Heart left ventricle (tissue), 16 donors: ENCODE measurements around the gene SLC44A1. TPM values are rescaled to one million over a fixed set of nuclear protein-coding genes. Genes with fewer than 3 reads are reported as not detected.

ENCODE experiments used
- ATAC-seq, 4 donors: fragments of 200-7000 bp; cut with Tn5 transposase; one replicate each; pipeline ENCODE4 v1.9.1; 2020 to 2022; ENCODE audit warnings: moderate library complexity in 4 of 4, mild to moderate bottlenecking in 3 of 4, moderate number of reproducible peaks in 1 of 4
- DNase-seq, 5 donors: peaks; one replicate each; pipeline ENCODE4 v3.0.0-alpha.2; 2020
- H3K27ac ChIP-seq, 12 donors: fragments of 200-600 bp; sonication (generic) in 4 of 12; one replicate each; pipeline versions ENCODE4 v1.5.0 to v1.8.0; 2016 to 2022; ENCODE audit warnings: mild to moderate bottlenecking in 2 of 12
- H3K27me3 ChIP-seq, 9 donors: fragments of 200-600 bp; sonication (generic) in 2 of 9; one replicate each; pipeline versions ENCODE4 v1.5.1 to v1.8.0; 2016 to 2022; ENCODE audit warnings: mild to moderate bottlenecking in 3 of 9
- H3K36me3 ChIP-seq, 9 donors: fragments of 200-600 bp; sonication (generic) in 2 of 9; one replicate each; pipeline versions ENCODE4 v1.5.0 to v1.8.0; 2018 to 2022; ENCODE audit warnings: mild to moderate bottlenecking in 2 of 9
- H3K4me1 ChIP-seq, 12 donors: fragments of 200-600 bp; sonication (generic) in 4 of 12; one replicate each; pipeline versions ENCODE4 v1.5.0 to v1.8.0; 2016 to 2022; ENCODE audit warnings: mild to moderate bottlenecking in 3 of 12
- H3K4me3 ChIP-seq, 12 donors: fragments of 200-600 bp; sonication (generic) in 4 of 12; one replicate each; pipeline versions ENCODE4 v1.5.0 to v1.8.0; 2017 to 2022; ENCODE audit warnings: mild to moderate bottlenecking in 9 of 12, moderate library complexity in 4 of 12
- H3K9me3 ChIP-seq, 12 donors: fragments of 200-600 bp; sonication (generic) in 4 of 12; one replicate each; pipeline versions ENCODE4 v1.5.0 to v1.8.0; 2016 to 2022; ENCODE audit warnings: mild to moderate bottlenecking in 1 of 12
- POLR2A ChIP-seq, 2 donors: fragments of 450-650 bp; IDR thresholded peaks; one replicate each; pipeline ENCODE4 v1.6.1; 2017; ENCODE audit warnings: antibody characterized with exemption in 2 of 2, mild to moderate bottlenecking in 2 of 2, moderate library complexity in 2 of 2
- WGBS, 4 donors: extraction: QIAGEN DNeasy Blood & Tissue Kit in 2 of 4; methylation state at CpG; one replicate each; pipeline versions ENCODE4 v1.1.5 to v1.1.7; 2013 to 2018; 5-methylcytosine and 5-hydroxymethylcytosine counted together
- intact Hi-C, 10 donors: fragments of 100-400 bp; cut with DNase I; formaldehyde crosslinking; loops; one replicate each; pipeline versions ENCODE4 v1.11.1 to v1.14.2; 2022
- polyA plus RNA-seq, 2 donors: library from polyadenylated mRNA; stranded (reverse); fragments of 200-250 nt; gene quantifications; one replicate each; pipeline ENCODE4 v1.2.3, GENCODE V29; 2013
- total RNA-seq, 9 donors: library from RNA; depleted of rRNA in 2 of 9; stranded (reverse); fragments of >200 nt in 2 of 9; fragmentation: NEBNext Ultra II Directional in 3 of 9; extraction: Animal tissue kit (Norgen Biotek cat#: 25700) in 3 of 9; gene quantifications; one replicate each; pipeline versions ENCODE4 v1.1.0 to v1.2.4, GENCODE V29; 2016 to 2023
- TF ChIP-seq, protein P1 (sequence below), 12 donors: fragments of 200-600 bp; sonication (generic) in 4 of 12; IDR thresholded peaks; one replicate each; pipeline versions ENCODE4 v1.5.0 to v1.8.0; 2018 to 2022; ENCODE audit warnings: antibody characterized with exemption in 12 of 12, mild to moderate bottlenecking in 5 of 12
- donor health status: ischemic (EF 13 %, LVEDD 7.1; RV severe dilation, severe dysfunction).
- donor health status: healthy with polysubstance abuse.
- donor health status: DM: no; HTN: yes; CAD: no.
- donor health status: DM: no; HTN: no; CAD: no.
- donor health status: ischemic (EF 25% LVEDD 6.9; RV normal size, moderate dysfunction).
- donor health status: ischemic (EF 25% LVEDD 5.7; RV mildly dilated, moderate dysfunction).
- donor health status: healthy.
- donor health status: DM: yes; HTN: yes; CAD: no.
- donor health status: ischemic (EF 35%, LVEDD 5.7; RV mildly dilated, moderate dysfunction).
- donor health status: nonischemic (EF 11% LVEDD 7.7; RV severe dilation, severe dysfunction).
- donor health status: DM: yes; HTN: yes; CAD: no.
- donor health status: PGD.
- donor health status: ischemic (EF 29% LVEDD 5.4; RV normal size, mild dysfunction).
- donor health status: nonischemic (EF 23%, LVEDD 6.1; RV moderate dilation, normal function).

Gene SLC44A1
- total and polyA plus RNA-seq, 11 donors, result 5.1 to 29.4 (median 21.3) TPM

DNA sequence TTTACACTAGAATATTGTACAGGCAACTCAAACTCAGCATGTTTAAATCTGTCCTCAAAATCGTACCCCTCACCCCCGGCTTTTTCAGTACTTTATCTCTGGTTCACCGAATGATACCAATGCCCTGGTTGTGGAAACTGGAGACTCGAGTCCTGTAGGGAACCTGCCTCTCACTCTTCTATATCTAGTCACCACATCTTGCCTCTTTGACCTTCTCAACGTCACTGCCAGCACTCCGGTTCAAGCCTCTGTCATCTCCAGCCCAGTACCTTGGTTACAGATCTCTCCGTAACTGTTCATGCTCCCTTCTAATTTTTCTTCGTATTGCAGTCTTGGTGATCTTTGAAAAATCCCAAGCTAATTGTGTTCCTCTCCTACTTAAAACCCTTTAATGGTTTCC is 6.7 kb downstream of the SLC44A1 start:
- ATAC-seq, result no peak
- Histone ChIP-seq H3K27me3 (no peaks in the 10 kb centered on the region), H3K36me3 (no peaks in the 10 kb centered on the region), H3K4me1 (peaks cover 0 to 27% (median 9%) of the 10 kb centered on the region in 12 donors), H3K9me3 (no peaks in the 10 kb centered on the region), H3K27ac (no peak overlapping the region), H3K4me3 (no peak overlapping the region)
- TF ChIP-seq, protein P1, sequence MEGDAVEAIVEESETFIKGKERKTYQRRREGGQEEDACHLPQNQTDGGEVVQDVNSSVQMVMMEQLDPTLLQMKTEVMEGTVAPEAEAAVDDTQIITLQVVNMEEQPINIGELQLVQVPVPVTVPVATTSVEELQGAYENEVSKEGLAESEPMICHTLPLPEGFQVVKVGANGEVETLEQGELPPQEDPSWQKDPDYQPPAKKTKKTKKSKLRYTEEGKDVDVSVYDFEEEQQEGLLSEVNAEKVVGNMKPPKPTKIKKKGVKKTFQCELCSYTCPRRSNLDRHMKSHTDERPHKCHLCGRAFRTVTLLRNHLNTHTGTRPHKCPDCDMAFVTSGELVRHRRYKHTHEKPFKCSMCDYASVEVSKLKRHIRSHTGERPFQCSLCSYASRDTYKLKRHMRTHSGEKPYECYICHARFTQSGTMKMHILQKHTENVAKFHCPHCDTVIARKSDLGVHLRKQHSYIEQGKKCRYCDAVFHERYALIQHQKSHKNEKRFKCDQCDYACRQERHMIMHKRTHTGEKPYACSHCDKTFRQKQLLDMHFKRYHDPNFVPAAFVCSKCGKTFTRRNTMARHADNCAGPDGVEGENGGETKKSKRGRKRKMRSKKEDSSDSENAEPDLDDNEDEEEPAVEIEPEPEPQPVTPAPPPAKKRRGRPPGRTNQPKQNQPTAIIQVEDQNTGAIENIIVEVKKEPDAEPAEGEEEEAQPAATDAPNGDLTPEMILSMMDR (IDR thresholded peaks at IDR 0.05), result no peak
- TF ChIP-seq POLR2A (IDR thresholded peaks at IDR 0.05), result no peak
- DNase-seq, result no peak
- intact Hi-C loops, result no loop called here
- WGBS, 4 donors, result 82 to 86% (median 84%) methylated on average over 8 of the region's 8 CpGs

DNA sequence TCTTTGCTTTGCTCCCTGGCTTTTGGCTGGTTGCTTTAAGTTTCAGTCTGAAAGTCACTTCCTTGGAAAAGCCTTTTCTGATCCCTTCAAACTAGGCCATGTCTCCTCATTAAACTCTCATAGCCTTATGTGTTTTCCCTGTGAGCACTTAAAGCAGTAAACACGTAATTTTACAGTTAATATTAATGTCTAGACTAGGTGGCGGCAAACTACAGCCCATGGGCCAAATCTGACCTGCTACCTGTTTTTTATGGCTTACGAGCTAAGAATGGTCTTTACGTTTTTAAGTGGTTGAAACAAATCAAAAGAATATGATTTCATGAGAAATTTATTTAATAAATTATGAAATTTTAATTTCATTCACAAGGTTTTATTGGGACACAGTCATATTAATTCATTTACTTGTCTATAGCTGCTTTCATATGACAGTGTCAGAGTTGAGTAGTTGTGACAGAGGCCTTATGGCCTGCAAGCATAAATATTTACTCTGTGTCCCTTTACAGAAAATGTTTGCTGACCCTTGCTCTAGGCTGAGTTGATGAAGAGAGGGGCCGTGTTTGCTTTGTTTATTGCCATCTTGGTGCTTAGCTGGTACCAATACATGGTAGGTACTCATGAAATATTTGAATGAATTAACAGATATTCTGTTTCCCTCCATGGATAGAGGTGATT is 7.4 kb downstream of the SLC44A1 start:
- no peaks in the 10 kb centered on the region for H3K36me3 ChIP-seq
- H3K4me3 ChIP-seq, result no peak overlapping the region
- ATAC-seq (no peak), DNase-seq (no peak)
- no peak overlapping the region for H3K27ac ChIP-seq
- no peaks in the 10 kb centered on the region for H3K9me3 ChIP-seq
- H3K4me1 ChIP-seq, result peaks cover 0 to 24% (median 2%) of the 10 kb centered on the region in 12 donors
- intact Hi-C loops, result no loop called here
- H3K27me3 ChIP-seq, result no peaks in the 10 kb centered on the region
- TF ChIP-seq, protein P1 (IDR thresholded peaks at IDR 0.05), result no peak
- no peak for TF ChIP-seq POLR2A (IDR thresholded peaks at IDR 0.05)
- WGBS, 4 donors, result 90 to 93% (median 92%) methylated on average over 5 of the region's 5 CpGs

DNA sequence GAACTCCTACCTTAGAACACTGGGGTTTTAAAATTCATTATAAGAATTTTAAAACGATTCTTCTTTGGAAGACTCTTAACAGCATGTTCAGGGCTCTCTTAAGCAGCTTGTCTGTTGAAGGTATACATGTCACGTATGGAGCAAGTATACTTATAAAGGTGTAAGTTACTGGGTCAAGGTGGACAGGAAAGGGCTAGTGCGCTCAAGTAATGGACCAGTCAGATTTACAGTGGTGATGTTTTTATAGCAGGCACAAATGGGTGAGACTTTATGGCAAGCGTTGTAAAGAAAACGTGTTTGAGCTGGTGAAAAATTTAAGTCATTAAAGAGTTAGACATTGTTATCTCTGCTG is 7.9 kb downstream of the SLC44A1 start:
- TF ChIP-seq POLR2A (IDR thresholded peaks at IDR 0.05), result no peak
- TF ChIP-seq, protein P1 (IDR thresholded peaks at IDR 0.05), result no peak
- WGBS, 4 donors, result 89 to 92% (median 91%) methylated on average over 5 of the region's 5 CpGs
- H3K27ac ChIP-seq, result no peak overlapping the region
- DNase-seq (no peak), ATAC-seq (no peak)
- intact Hi-C loops, result no loop called here
- no peak overlapping the region for H3K4me3 ChIP-seq
- no peaks in the 10 kb centered on the region for H3K9me3 ChIP-seq
- H3K36me3 ChIP-seq, result no peaks in the 10 kb centered on the region
- H3K4me1 ChIP-seq, result peaks cover 0 to 20% (median under 1%) of the 10 kb centered on the region in 12 donors
- H3K27me3 ChIP-seq, result no peaks in the 10 kb centered on the region

DNA sequence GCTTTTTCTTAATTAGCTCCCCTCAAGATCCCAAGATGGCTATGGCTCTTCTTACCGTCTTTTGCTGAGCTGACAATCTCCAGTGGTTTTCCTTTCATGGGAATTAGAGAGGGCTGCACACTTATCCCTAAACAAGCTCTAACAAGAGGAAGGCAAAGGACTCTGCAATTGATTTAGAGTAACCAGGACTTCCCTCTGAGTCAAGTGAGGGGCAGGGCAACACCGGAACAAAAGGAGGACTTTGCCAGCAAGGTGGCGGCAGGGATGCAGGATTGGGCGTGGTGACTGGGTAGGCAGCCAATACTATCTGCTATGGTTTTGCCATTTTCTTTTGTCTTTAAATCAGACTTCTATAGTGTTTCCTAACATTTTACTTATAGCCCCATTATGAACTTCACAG is 9.8 kb downstream of the SLC44A1 start:
- Histone ChIP-seq H3K27ac (no peak overlapping the region), H3K9me3 (no peaks in the 10 kb centered on the region), H3K27me3 (no peaks in the 10 kb centered on the region), H3K36me3 (no peaks in the 10 kb centered on the region), H3K4me1 (peaks cover 0 to 35% (median 14%) of the 10 kb centered on the region in 12 donors), H3K4me3 (no peak overlapping the region)
- ATAC-seq (no peak), DNase-seq (no peak)
- TF ChIP-seq, protein P1 (IDR thresholded peaks at IDR 0.05), result no peak
- no peak for TF ChIP-seq POLR2A (IDR thresholded peaks at IDR 0.05)
- 72 to 86% (median 83%) methylated on average over 4 of the region's 4 CpGs for WGBS, 4 donors
- intact Hi-C loops, result no loop called here
